DND-41 (cell line): ENCODE data around the gene ACTN1.

ENCODE experiments used
- ATAC-seq: fragments of 200-7000 bp; cut with Tn5 transposase; 3 replicates; pipeline ENCODE4 v1.9.1; 2021; ENCODE audit warnings: low read depth; ENCODE audit not compliant: insufficient read depth
- DNase-seq: peaks from one replicate; pipeline ENCODE4 v3.0.0-alpha.2; 2020
- H2AFZ ChIP-seq: 2 replicates; pipeline ENCODE4 v1.6.0; 2012; ENCODE audit warnings: low read depth, low read length
- H3K27ac ChIP-seq: 2 replicates; pipeline ENCODE4 v1.5.1; 2012; ENCODE audit warnings: low read length, inconsistent platforms
- H3K27me3 ChIP-seq: fragments of 200-600 bp; sonication (generic); 2 replicates; pipeline ENCODE4 v1.6.0; 2012; ENCODE audit warnings: low read length, mild to moderate bottlenecking, inconsistent platforms; ENCODE audit not compliant: insufficient read depth, poor library complexity
- H3K36me3 ChIP-seq: 2 replicates; pipeline ENCODE4 v1.5.1; 2012; ENCODE audit warnings: low read length, inconsistent platforms; ENCODE audit not compliant: insufficient read depth
- H3K4me1 ChIP-seq: 2 replicates; pipeline ENCODE4 v1.5.1; 2012; ENCODE audit warnings: mild to moderate bottlenecking, low read length; ENCODE audit not compliant: insufficient read depth
- H3K4me2 ChIP-seq: 2 replicates; pipeline ENCODE4 v1.6.0; 2012; ENCODE audit warnings: mild to moderate bottlenecking, moderate library complexity, low read length, inconsistent platforms; ENCODE audit not compliant: insufficient read depth
- H3K4me3 ChIP-seq, 2 experiments: fragments of 200-600 bp in 1 of 2; shearing (Covaris generic) in 1 of 2; 2 replicates each; pipeline ENCODE4 v1.5.1; 2012 to 2016; ENCODE audit warnings: inconsistent platforms in 2 of 2, low read length in 2 of 2, mild to moderate bottlenecking in 2 of 2, low read depth in 1 of 2, moderate library complexity in 1 of 2
- H3K79me2 ChIP-seq: 2 replicates; pipeline ENCODE4 v1.6.0; 2012; ENCODE audit warnings: low read length, inconsistent platforms; ENCODE audit not compliant: insufficient read depth
- H3K9ac ChIP-seq: 2 replicates; pipeline ENCODE4 v1.6.0; 2012; ENCODE audit warnings: low read depth, mild to moderate bottlenecking, inconsistent platforms, low read length, moderate library complexity
- H3K9me3 ChIP-seq: 2 replicates; pipeline ENCODE4 v1.5.1; 2012; ENCODE audit warnings: low read length, moderate library complexity, mild to moderate bottlenecking, inconsistent platforms; ENCODE audit not compliant: insufficient read depth, severe bottlenecking
- H4K20me1 ChIP-seq: 2 replicates; pipeline ENCODE4 v1.6.0; 2012; ENCODE audit warnings: low read length; ENCODE audit not compliant: insufficient read depth
- CTCF ChIP-seq: IDR thresholded peaks from 2 replicates; pipeline ENCODE4 v1.5.1; 2012; ENCODE audit warnings: borderline replicate concordance, low read length, moderate library complexity, mild to moderate bottlenecking; ENCODE audit not compliant: poor library complexity, severe bottlenecking; ENCODE audit errors: extremely low read depth
- EZH2 ChIP-seq: IDR thresholded peaks from 3 replicates; pipeline ENCODE4 v1.6.1; 2012; ENCODE audit warnings: borderline replicate concordance, low read depth, mild to moderate bottlenecking, moderate library complexity, low read length, inconsistent platforms; ENCODE audit not compliant: severe bottlenecking

ACTN1 gene

DNA sequence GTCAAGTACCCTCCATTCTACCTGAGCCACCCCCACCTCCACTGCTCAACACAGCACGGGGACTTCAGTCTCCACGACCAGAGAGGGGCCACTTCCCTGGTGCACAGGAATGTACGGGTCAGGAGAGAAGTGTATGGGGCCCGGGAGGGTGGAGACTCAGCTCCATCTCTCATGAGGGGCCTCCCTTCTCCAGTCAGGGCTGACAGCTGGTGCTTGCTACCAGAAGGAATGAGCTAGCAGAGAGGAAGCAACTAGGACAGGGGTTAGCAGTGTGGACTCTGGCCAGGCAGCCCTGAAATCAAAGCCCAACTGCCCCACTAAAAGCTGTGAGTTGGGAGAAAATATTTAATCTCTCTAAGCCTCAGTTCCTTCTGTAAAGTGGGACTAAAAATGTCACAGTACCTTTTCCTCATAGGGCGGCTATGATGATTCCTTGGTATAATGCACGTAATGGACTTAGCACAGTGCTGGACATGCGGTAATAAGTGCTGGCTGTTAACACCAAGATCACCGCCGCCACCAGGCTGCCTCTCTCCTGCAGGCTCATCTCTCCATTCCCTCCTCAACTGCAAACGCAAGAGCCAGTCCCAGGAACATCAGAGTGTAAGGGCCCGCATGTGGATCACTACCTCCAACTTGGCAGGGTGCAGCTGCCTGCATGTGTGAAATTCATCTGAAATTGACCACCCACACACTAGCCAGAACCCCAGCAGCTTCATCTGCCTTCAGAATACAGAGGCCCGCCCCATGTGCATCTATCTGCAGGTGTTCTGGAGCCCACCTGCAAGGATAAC, 14.6 kb downstream of the ACTN1 start:
- Histone ChIP-seq H3K27me3 (no peaks in the 10 kb centered on the region), H3K9me3 (no peaks in the 10 kb centered on the region), H3K9ac (no peak overlapping the region), H3K79me2 (peaks cover 94% of the 10 kb centered on the region), H3K36me3 (peaks cover 5% of the 10 kb centered on the region; the same call in 1 of the 2 replicates), H4K20me1 (peaks cover 87% of the 10 kb centered on the region), H3K4me3 (no peak overlapping the region), H3K4me2 (no peak overlapping the region), H2AFZ (no peak overlapping the region), H3K4me1 (peaks cover 4% of the 10 kb centered on the region), H3K27ac (no peak overlapping the region)
- TF ChIP-seq EZH2 (no peak), CTCF (no peak)
- no peak for ATAC-seq
- DNase-seq = no peak

DNA sequence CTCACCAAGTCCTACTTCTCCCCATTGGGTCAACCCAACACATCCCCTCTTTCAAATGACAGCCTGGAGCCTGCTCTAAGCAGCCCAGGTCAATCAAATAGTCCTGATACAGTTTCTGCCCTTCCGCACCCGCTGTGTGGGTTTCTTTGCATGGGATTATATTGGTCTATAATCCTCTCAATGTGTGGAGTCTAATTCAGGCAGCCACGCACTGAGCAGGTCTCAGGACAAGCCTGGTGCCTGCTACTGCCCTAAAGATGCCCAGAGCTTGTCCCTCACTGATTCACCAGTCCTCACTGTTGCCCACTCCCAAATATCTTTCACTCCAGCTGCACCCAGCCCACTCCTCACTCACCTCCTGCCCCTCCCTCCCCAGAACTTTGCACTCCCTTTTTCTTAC, 16.4 kb downstream of the ACTN1 start:
- Histone ChIP-seq H3K4me2 (no peak overlapping the region), H3K9ac (no peak overlapping the region), H3K27ac (no peak overlapping the region), H3K4me3 (no peak overlapping the region), H3K9me3 (no peaks in the 10 kb centered on the region), H3K27me3 (no peaks in the 10 kb centered on the region), H3K36me3 (peaks cover 10% of the 10 kb centered on the region), H4K20me1 (peaks cover 78% of the 10 kb centered on the region), H3K79me2 (peaks cover 94% of the 10 kb centered on the region), H3K4me1 (no peaks in the 10 kb centered on the region), H2AFZ (no peak overlapping the region)
- ATAC-seq = no peak
- no peak for TF ChIP-seq CTCF
- no peak for TF ChIP-seq EZH2
- no peak for DNase-seq

DNA sequence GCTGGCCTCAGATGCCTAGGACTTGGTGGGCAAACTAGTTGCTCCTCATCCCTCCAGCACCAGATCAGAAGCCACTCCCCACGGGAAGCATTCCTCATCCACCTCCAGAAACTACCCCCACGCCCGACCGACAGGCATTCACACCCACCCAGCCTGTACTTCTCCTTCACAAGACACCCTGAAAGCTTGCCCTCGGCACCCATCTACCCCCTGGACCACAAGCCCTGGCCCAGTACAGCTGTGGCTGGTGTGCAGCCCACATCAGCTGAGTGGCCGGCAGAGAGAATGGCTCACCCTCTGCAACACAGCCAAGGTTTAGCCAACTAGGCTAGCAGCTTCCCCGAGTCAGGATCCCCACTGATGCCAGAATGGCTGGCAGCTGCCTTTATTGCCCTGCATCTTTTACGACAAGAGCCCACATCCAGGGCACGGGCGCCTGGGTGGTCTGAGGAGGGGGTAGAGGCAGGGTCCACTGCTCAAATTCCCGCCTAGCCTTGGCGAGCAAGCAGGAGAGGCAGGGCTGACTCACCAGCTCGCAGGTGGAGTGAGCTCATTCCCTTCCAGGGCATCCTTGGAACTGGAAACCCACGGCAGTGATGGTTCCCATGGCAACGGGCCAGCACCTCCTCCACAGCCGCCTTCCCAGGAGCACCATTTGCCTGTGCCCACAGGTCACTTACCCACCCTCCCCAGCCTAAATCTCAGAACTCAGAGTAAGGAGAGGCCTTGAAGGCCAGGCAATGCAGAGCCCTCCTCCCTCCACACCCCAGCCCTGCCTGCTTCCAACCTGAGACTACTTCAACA, 17.1 kb downstream of the ACTN1 start:
- Histone ChIP-seq H3K9ac (no peak overlapping the region), H3K4me1 (no peaks in the 10 kb centered on the region), H3K4me2 (no peak overlapping the region), H4K20me1 (peaks cover 77% of the 10 kb centered on the region), H3K27me3 (no peaks in the 10 kb centered on the region), H3K4me3 (no peak overlapping the region), H3K36me3 (peaks cover 12% of the 10 kb centered on the region), H3K79me2 (peaks cover 94% of the 10 kb centered on the region), H3K9me3 (no peaks in the 10 kb centered on the region), H2AFZ (no peak overlapping the region), H3K27ac (no peak overlapping the region)
- ATAC-seq (no peak), DNase-seq (no peak)
- TF ChIP-seq EZH2 (no peak), CTCF (no peak)
